ENCODE results near the gene RAB12. TPM values are rescaled to one million over a fixed set of nuclear protein-coding genes. Genes with fewer than 3 reads are reported as not detected.

Gene RAB12
- total and polyA plus RNA-seq, 2 of the 13 experiments (the other 11 are each of a cell fraction or from before 2014, with no cell fraction given): 9.5 to 25.3 TPM

DNA sequence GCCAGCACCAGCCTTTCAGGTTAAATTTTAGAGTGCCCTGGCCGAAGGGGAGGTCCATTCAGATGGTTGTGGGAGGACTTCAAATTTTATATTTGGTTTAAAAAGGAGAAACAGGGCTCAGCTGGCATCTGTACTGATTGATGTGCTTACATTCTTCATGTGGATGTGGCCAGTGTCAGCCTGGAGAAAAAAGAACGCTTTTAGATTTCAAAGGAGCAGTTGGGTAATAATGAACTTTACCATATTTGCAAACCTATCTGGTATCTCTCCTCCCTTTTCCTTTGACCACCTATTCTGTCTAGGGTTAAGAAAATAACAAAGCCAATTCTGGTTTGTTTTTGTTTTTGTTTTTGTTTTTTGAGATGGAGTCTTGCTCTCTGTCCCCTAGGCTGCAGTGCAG is 21.3 kb downstream of the RAB12 start (continued):
- TF ChIP-seq, protein P1, sequence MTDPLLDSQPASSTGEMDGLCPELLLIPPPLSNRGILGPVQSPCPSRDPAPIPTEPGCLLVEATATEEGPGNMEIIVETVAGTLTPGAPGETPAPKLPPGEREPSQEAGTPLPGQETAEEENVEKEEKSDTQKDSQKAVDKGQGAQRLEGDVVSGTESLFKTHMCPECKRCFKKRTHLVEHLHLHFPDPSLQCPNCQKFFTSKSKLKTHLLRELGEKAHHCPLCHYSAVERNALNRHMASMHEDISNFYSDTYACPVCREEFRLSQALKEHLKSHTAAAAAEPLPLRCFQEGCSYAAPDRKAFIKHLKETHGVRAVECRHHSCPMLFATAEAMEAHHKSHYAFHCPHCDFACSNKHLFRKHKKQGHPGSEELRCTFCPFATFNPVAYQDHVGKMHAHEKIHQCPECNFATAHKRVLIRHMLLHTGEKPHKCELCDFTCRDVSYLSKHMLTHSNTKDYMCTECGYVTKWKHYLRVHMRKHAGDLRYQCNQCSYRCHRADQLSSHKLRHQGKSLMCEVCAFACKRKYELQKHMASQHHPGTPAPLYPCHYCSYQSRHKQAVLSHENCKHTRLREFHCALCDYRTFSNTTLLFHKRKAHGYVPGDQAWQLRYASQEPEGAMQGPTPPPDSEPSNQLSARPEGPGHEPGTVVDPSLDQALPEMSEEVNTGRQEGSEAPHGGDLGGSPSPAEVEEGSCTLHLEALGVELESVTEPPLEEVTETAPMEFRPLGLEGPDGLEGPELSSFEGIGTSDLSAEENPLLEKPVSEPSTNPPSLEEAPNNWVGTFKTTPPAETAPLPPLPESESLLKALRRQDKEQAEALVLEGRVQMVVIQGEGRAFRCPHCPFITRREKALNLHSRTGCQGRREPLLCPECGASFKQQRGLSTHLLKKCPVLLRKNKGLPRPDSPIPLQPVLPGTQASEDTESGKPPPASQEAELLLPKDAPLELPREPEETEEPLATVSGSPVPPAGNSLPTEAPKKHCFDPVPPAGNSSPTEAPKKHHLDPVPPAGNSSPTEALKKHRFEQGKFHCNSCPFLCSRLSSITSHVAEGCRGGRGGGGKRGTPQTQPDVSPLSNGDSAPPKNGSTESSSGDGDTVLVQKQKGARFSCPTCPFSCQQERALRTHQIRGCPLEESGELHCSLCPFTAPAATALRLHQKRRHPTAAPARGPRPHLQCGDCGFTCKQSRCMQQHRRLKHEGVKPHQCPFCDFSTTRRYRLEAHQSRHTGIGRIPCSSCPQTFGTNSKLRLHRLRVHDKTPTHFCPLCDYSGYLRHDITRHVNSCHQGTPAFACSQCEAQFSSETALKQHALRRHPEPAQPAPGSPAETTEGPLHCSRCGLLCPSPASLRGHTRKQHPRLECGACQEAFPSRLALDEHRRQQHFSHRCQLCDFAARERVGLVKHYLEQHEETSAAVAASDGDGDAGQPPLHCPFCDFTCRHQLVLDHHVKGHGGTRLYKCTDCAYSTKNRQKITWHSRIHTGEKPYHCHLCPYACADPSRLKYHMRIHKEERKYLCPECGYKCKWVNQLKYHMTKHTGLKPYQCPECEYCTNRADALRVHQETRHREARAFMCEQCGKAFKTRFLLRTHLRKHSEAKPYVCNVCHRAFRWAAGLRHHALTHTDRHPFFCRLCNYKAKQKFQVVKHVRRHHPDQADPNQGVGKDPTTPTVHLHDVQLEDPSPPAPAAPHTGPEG (CRISPR knock-in tag; IDR thresholded peaks at IDR 0.05): no peak
- TF ChIP-seq ZNF546 (CRISPR knock-in tag; conservative IDR thresholded peaks at IDR 0.05): no peak
- no peak for TF ChIP-seq HMGA1 (CRISPR knock-in tag; conservative IDR thresholded peaks at IDR 0.05)
- no peak for TF ChIP-seq SYNCRIP (IDR thresholded peaks at IDR 0.05; ENCODE audit: insufficient read depth, low read depth, low read length)
- TF ChIP-seq CHCHD3 (CRISPR knock-in tag; IDR thresholded peaks at IDR 0.05): no peak
- TF ChIP-seq, protein P2, sequence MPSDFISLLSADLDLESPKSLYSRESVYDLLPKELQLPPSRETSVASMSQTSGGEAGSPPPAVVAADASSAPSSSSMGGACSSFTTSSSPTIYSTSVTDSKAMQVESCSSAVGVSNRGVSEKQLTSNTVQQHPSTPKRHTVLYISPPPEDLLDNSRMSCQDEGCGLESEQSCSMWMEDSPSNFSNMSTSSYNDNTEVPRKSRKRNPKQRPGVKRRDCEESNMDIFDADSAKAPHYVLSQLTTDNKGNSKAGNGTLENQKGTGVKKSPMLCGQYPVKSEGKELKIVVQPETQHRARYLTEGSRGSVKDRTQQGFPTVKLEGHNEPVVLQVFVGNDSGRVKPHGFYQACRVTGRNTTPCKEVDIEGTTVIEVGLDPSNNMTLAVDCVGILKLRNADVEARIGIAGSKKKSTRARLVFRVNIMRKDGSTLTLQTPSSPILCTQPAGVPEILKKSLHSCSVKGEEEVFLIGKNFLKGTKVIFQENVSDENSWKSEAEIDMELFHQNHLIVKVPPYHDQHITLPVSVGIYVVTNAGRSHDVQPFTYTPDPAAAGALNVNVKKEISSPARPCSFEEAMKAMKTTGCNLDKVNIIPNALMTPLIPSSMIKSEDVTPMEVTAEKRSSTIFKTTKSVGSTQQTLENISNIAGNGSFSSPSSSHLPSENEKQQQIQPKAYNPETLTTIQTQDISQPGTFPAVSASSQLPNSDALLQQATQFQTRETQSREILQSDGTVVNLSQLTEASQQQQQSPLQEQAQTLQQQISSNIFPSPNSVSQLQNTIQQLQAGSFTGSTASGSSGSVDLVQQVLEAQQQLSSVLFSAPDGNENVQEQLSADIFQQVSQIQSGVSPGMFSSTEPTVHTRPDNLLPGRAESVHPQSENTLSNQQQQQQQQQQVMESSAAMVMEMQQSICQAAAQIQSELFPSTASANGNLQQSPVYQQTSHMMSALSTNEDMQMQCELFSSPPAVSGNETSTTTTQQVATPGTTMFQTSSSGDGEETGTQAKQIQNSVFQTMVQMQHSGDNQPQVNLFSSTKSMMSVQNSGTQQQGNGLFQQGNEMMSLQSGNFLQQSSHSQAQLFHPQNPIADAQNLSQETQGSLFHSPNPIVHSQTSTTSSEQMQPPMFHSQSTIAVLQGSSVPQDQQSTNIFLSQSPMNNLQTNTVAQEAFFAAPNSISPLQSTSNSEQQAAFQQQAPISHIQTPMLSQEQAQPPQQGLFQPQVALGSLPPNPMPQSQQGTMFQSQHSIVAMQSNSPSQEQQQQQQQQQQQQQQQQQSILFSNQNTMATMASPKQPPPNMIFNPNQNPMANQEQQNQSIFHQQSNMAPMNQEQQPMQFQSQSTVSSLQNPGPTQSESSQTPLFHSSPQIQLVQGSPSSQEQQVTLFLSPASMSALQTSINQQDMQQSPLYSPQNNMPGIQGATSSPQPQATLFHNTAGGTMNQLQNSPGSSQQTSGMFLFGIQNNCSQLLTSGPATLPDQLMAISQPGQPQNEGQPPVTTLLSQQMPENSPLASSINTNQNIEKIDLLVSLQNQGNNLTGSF (CRISPR knock-in tag; IDR thresholded peaks at IDR 0.05): no peak
- no peak for TF ChIP-seq TAF1 (CRISPR knock-in tag; IDR thresholded peaks at IDR 0.05)
- TF ChIP-seq PPARG (CRISPR knock-in tag; conservative IDR thresholded peaks at IDR 0.05): 0 out of 2 replicates have a peak, but pooled peaks have one; percentile 20
- TF ChIP-seq ZSCAN12 (CRISPR knock-in tag; IDR thresholded peaks at IDR 0.05): no peak
- TF ChIP-seq ZNF331 (CRISPR knock-in tag; IDR thresholded peaks at IDR 0.05): no peak
- TF ChIP-seq ZNF747 (CRISPR knock-in tag; IDR thresholded peaks at IDR 0.05; ENCODE audit: borderline replicate concordance): no peak
- TF ChIP-seq, protein P3, sequence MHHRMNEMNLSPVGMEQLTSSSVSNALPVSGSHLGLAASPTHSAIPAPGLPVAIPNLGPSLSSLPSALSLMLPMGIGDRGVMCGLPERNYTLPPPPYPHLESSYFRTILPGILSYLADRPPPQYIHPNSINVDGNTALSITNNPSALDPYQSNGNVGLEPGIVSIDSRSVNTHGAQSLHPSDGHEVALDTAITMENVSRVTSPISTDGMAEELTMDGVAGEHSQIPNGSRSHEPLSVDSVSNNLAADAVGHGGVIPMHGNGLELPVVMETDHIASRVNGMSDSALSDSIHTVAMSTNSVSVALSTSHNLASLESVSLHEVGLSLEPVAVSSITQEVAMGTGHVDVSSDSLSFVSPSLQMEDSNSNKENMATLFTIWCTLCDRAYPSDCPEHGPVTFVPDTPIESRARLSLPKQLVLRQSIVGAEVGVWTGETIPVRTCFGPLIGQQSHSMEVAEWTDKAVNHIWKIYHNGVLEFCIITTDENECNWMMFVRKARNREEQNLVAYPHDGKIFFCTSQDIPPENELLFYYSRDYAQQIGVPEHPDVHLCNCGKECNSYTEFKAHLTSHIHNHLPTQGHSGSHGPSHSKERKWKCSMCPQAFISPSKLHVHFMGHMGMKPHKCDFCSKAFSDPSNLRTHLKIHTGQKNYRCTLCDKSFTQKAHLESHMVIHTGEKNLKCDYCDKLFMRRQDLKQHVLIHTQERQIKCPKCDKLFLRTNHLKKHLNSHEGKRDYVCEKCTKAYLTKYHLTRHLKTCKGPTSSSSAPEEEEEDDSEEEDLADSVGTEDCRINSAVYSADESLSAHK (CRISPR knock-in tag; IDR thresholded peaks at IDR 0.05; ENCODE audit: borderline replicate concordance): no peak
- TF ChIP-seq JDP2 (CRISPR knock-in tag; IDR thresholded peaks at IDR 0.05; ENCODE audit: borderline replicate concordance): no peak
- TF ChIP-seq NCOR1 (IDR thresholded peaks at IDR 0.05; ENCODE audit: borderline replicate concordance, low read length): peak; percentile 34; the same call in 1 of the 2 replicates
- no peak for TF ChIP-seq CC2D1A (CRISPR knock-in tag; IDR thresholded peaks at IDR 0.05)
- peak; percentile 14 for TF ChIP-seq TEAD3 (CRISPR knock-in tag; optimal IDR thresholded peaks at IDR 0.05; ENCODE audit: borderline replicate concordance)
- peak; percentile 31; the same call in 1 of the 2 replicates for TF ChIP-seq CREM (IDR thresholded peaks at IDR 0.05)
- no peak for TF ChIP-seq CREM (CRISPR knock-in tag; IDR thresholded peaks at IDR 0.05)
- TF ChIP-seq FOXO1 (CRISPR knock-in tag; IDR thresholded peaks at IDR 0.05): no peak

Data from HepG2 (cell line).